Measurements from ENCODE around the gene ACTL6A.

Gene ACTL6A

GRCh38 chr3:179580992-179581391, 18.3 kb downstream of the ACTL6A start:
- in situ Hi-C loops (cut with MboI; ENCODE audit: low pct_unique_long_range_greater_than_20kb, low sequenced_read_pairs, unreplicated experiment) = no loop called here
- no peak for DNase-seq (ENCODE audit: low spot score)
- TF ChIP-seq, protein P1, sequence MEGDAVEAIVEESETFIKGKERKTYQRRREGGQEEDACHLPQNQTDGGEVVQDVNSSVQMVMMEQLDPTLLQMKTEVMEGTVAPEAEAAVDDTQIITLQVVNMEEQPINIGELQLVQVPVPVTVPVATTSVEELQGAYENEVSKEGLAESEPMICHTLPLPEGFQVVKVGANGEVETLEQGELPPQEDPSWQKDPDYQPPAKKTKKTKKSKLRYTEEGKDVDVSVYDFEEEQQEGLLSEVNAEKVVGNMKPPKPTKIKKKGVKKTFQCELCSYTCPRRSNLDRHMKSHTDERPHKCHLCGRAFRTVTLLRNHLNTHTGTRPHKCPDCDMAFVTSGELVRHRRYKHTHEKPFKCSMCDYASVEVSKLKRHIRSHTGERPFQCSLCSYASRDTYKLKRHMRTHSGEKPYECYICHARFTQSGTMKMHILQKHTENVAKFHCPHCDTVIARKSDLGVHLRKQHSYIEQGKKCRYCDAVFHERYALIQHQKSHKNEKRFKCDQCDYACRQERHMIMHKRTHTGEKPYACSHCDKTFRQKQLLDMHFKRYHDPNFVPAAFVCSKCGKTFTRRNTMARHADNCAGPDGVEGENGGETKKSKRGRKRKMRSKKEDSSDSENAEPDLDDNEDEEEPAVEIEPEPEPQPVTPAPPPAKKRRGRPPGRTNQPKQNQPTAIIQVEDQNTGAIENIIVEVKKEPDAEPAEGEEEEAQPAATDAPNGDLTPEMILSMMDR (IDR thresholded peaks at IDR 0.05; ENCODE audit: extremely low read depth, insufficient read depth, missing control alignments) = no peak

- in situ Hi-C loops (cut with MboI; ENCODE audit: low pct_unique_long_range_greater_than_20kb, low sequenced_read_pairs, unreplicated experiment) = no loop called here
- TF ChIP-seq, protein P1 (IDR thresholded peaks at IDR 0.05; ENCODE audit: extremely low read depth, insufficient read depth, missing control alignments) = no peak
- DNase-seq (ENCODE audit: low spot score) = peak; percentile 12
Observed at GRCh38 chr3:179589143-179589542, 26.4 kb downstream of the ACTL6A start.

DNA sequence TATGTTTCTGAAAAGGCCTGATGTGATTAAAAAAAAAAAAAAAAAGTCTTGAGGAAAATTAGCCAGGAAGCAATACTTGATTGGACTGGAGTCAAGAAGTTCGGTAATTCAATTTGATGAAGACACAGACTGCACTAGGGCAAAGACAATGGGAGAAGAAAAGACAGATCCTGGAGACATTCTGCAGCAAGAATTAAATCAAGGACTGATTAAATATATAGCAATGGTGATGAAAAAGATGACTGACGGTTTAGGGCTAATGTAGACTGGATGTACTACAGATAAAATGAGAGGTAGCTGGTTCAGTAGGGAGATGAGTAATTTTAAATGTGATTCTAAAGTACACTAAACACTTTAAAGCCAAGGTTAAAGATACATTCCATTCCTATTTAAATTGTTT, 27.9 kb downstream of the ACTL6A start:
- TF ChIP-seq, protein P1 (IDR thresholded peaks at IDR 0.05; ENCODE audit: extremely low read depth, insufficient read depth, missing control alignments) = no peak
- DNase-seq (ENCODE audit: low spot score) = no peak
- in situ Hi-C loops (cut with MboI; ENCODE audit: low pct_unique_long_range_greater_than_20kb, low sequenced_read_pairs, unreplicated experiment) = no loop called here

DNA sequence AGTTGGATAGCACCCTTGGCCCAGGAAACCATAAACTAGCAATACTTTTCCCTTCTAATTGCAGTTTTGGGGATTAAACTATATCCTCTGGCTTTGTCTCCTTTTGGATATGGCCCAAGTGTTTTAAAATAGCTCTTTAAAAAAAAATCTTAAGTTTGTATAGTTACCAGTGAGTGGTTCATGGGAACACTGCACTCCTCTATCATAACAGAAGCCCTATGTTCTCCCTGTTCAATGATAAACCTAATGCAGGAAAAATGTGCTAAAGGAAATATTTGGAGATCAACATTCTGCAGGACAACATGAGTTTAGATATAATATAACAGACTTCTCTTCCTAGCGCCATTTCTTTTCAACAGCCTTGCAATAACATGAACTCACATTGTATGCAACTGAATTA, 28.6 kb downstream of the ACTL6A start:
- DNase-seq (ENCODE audit: low spot score) = no peak
- TF ChIP-seq, protein P1 (IDR thresholded peaks at IDR 0.05; ENCODE audit: extremely low read depth, insufficient read depth, missing control alignments) = no peak
- in situ Hi-C loops (cut with MboI; ENCODE audit: low pct_unique_long_range_greater_than_20kb, low sequenced_read_pairs, unreplicated experiment) = no loop called here

DNA sequence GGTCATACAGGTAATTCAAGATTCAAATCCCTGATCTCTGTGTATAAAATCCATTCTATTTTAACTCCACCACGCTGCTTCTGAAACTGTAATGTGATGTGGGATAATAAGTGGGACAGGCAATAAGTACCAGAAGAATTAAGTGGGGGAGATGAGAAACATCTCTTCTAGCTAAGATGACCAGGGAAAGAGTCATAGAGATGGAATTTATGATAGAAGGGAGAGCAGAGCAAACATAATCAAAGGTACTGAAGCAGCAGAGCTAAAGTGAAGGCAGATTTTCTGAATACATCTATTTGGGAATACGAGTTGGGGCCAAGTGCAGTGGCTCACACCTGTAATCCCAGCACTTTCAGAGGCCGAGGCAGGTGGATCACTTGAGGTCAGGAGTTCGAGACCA, 36.8 kb downstream of the ACTL6A start:
- in situ Hi-C loops (cut with MboI; ENCODE audit: low pct_unique_long_range_greater_than_20kb, low sequenced_read_pairs, unreplicated experiment) = no loop called here
- DNase-seq (ENCODE audit: low spot score) = no peak
- TF ChIP-seq, protein P1 (IDR thresholded peaks at IDR 0.05; ENCODE audit: extremely low read depth, insufficient read depth, missing control alignments) = no peak

- TF ChIP-seq, protein P1 (IDR thresholded peaks at IDR 0.05; ENCODE audit: extremely low read depth, insufficient read depth, missing control alignments) = no peak
- no peak for DNase-seq (ENCODE audit: low spot score)
- in situ Hi-C loops (cut with MboI; ENCODE audit: low pct_unique_long_range_greater_than_20kb, low sequenced_read_pairs, unreplicated experiment) = no loop called here
Observed at GRCh38 chr3:179603321-179603720, 40.6 kb downstream of the ACTL6A start.

DNA sequence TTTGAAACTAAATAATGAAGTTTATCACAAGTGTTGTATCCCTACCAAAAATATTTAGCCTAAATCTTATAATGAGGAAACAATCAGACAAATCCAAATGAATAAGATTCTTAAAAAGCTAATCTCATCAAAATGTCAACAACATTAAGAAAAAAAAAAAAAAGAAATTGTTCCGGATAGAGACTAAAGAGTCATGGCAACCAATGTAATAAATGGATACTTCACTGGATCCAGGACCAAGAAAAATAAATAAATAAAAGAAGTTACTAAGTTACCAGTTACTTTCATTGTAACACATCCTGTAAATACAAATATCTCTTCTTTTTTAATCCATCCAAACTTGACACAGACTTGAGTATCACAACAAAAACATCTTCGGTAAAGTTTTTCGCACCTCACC, 41.1 kb downstream of the ACTL6A start:
- TF ChIP-seq, protein P1 (IDR thresholded peaks at IDR 0.05; ENCODE audit: extremely low read depth, insufficient read depth, missing control alignments) = no peak
- in situ Hi-C loops (cut with MboI; ENCODE audit: low pct_unique_long_range_greater_than_20kb, low sequenced_read_pairs, unreplicated experiment) = no loop called here
- no peak for DNase-seq (ENCODE audit: low spot score)
